CD4-positive, CD25-positive, alpha-beta regulatory T cell (primary cell): ENCODE measurements around the gene FBXL7. TPM values are rescaled to one million over a fixed set of nuclear protein-coding genes. Genes with fewer than 3 reads are reported as not detected.

Experiments
- ATAC-seq, 2 donors: fragments of 150-1000 bp; cut with Tn5 transposase; one replicate each; pipeline ENCODE4 v1.10.0; 2021; ENCODE audit warnings: low read depth in 2 of 2, moderate number of reproducible peaks in 2 of 2, moderate library complexity in 1 of 2
- DNase-seq, 3 donors: peaks; one replicate each; pipeline versions ENCODE4 v3.0.0 to v3.0.0-alpha.2; 2012 to 2022; ENCODE audit warnings: mixed read lengths in 1 of 3
- H3K27ac ChIP-seq: one replicate; pipeline ENCODE4 v1.7.0; 2013; ENCODE audit warnings: mild to moderate bottlenecking, low read length; ENCODE audit not compliant: insufficient read depth, poor library complexity, severe bottlenecking
- H3K27me3 ChIP-seq: one replicate; pipeline ENCODE4 v1.7.0; 2013; ENCODE audit warnings: low read length; ENCODE audit not compliant: control insufficient read depth, insufficient read depth
- H3K36me3 ChIP-seq: one replicate; pipeline ENCODE4 v1.7.0; 2013; ENCODE audit warnings: mild to moderate bottlenecking, low read length, moderate library complexity; ENCODE audit not compliant: control insufficient read depth, insufficient read depth
- H3K4me1 ChIP-seq: 2 replicates; pipeline ENCODE4 v1.7.0; 2013; ENCODE audit warnings: mild to moderate bottlenecking, low read length; ENCODE audit not compliant: insufficient read depth, control insufficient read depth, poor library complexity, severe bottlenecking
- H3K4me3 ChIP-seq: one replicate; pipeline ENCODE4 v1.7.0; 2013; ENCODE audit warnings: low read depth, mild to moderate bottlenecking, low read length, moderate library complexity
- H3K9me3 ChIP-seq, 2 experiments: 1 replicate in 1 of 2; 2 replicates in 1 of 2; pipeline ENCODE4 v1.7.0; 2013; ENCODE audit warnings: low read length in 2 of 2, mild to moderate bottlenecking in 1 of 2, moderate library complexity in 1 of 2; ENCODE audit not compliant: control insufficient read depth in 2 of 2
- H3K27ac Mint-ChIP-seq, 3 donors: one replicate each; pipeline ENCODE4 v1.8.0; 2020 to 2022; ENCODE audit warnings: mild to moderate bottlenecking in 3 of 3, mixed read lengths in 3 of 3, moderate library complexity in 2 of 3
- H3K27me3 Mint-ChIP-seq: one replicate; pipeline ENCODE4 v1.8.0; 2022; ENCODE audit warnings: mild to moderate bottlenecking, mixed read lengths
- H3K36me3 Mint-ChIP-seq: one replicate; pipeline ENCODE4 v1.8.0; 2020; ENCODE audit warnings: mixed read lengths
- H3K4me1 Mint-ChIP-seq, 4 donors: one replicate each; pipeline ENCODE4 v1.8.0; 2020 to 2022; ENCODE audit warnings: mixed read lengths in 4 of 4, mild to moderate bottlenecking in 1 of 4
- H3K4me3 Mint-ChIP-seq, 4 donors: one replicate each; pipeline ENCODE4 v1.8.0; 2020 to 2022; ENCODE audit warnings: mild to moderate bottlenecking in 4 of 4, mixed read lengths in 4 of 4, moderate library complexity in 3 of 4
- H3K9me3 Mint-ChIP-seq, 7 donors: one replicate each; pipeline ENCODE4 v1.8.0; 2020 to 2022; ENCODE audit warnings: mixed read lengths in 7 of 7, mild to moderate bottlenecking in 3 of 7, moderate library complexity in 2 of 7
- polyA plus RNA-seq, 4 donors: library from polyadenylated mRNA; unstranded; fragments of 300-500 nt; fragmentation: Illumina TruSeq; gene quantifications; one replicate each; pipeline ENCODE4 v1.2.3, GENCODE V29; 2021
- total RNA-seq: library from RNA; stranded (reverse); gene quantifications from one replicate; pipeline ENCODE4 v1.2.3, GENCODE V29; 2022

The FBXL7 gene
- total and polyA plus RNA-seq, 5 donors from 2014 or later, result not detected

DNA sequence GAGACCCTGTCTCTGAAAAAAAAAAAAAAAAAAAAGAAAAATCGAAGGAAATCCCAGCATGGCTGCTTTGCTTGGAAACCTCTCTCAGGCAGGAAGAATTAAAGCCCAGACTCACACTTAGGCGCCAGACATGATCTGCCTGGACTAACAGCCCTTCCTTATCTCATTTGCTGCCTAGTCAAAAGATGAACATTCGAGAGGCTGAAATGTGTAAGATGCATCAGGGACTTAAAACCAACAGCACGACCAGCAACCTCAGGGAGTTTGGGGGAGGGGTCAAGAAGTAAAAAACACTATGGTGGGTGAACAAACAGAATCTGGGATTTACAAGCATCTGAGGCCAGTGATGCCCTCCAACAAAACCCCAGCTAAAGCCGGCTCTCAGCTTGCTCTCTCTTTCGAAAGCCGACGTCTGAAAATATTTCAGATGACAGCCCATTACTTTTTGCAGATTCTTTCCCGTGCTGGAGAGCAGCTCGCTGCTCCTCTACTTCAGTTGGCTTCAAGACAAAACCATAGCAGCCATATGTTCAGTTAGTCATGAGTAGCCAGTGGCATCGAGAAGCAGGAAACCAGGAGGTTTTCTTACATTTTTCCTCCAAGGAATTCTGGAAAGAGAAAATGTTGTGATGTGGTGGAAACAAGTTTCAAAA lies 429.8 kb downstream of the FBXL7 start:
- no peak for ATAC-seq
- no peaks in the 10 kb centered on the region for H3K36me3 Mint-ChIP-seq
- peaks cover 2 to 12% (median 3%) of the 10 kb centered on the region in 7 donors for H3K9me3 Mint-ChIP-seq
- no peak overlapping the region for H3K4me3 Mint-ChIP-seq
- no peak overlapping the region for H3K27ac Mint-ChIP-seq
- Histone ChIP-seq H3K27me3 (no peaks in the 10 kb centered on the region), H3K36me3 (no peaks in the 10 kb centered on the region), H3K4me3 (no peak overlapping the region), H3K27ac (no peak overlapping the region), H3K4me1 (no peaks in the 10 kb centered on the region), H3K9me3 (no peaks in the 10 kb centered on the region)
- H3K4me1 Mint-ChIP-seq, result no peaks in the 10 kb centered on the region
- no peak for DNase-seq
- H3K27me3 Mint-ChIP-seq, result no peaks in the 10 kb centered on the region

DNA sequence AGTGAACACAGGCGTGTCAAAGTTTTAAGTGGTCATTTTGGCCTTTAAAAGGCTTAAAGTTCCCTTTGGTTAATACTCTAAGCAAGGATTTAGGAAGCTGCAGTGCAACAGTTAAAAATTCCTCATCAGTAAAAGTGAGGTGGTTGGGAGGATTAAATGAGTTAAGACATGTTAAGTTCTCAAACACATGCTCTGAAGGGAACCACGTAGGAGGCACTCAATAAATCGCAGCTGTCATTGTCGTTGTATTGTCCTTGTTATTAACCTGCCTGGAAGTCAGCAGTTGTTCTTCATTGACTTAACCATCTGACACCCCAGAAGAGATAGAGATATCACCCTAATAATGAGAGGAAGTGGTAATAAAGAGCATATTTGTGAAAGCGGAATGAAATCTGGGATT lies 432.1 kb downstream of the FBXL7 start:
- H3K36me3 ChIP-seq, result no peaks in the 10 kb centered on the region
- no peak overlapping the region for H3K4me3 ChIP-seq
- Mint-ChIP-seq H3K4me1 (no peaks in the 10 kb centered on the region), H3K9me3 (peaks cover 0 to 14% (median 3%) of the 10 kb centered on the region in 7 donors), H3K36me3 (no peaks in the 10 kb centered on the region), H3K4me3 (no peak overlapping the region), H3K27ac (no peak overlapping the region), H3K27me3 (no peaks in the 10 kb centered on the region)
- no peak overlapping the region for H3K27ac ChIP-seq
- H3K27me3 ChIP-seq, result no peaks in the 10 kb centered on the region
- ATAC-seq (no peak), DNase-seq (no peak)
- H3K9me3 ChIP-seq, result no peaks in the 10 kb centered on the region
- no peaks in the 10 kb centered on the region for H3K4me1 ChIP-seq

DNA sequence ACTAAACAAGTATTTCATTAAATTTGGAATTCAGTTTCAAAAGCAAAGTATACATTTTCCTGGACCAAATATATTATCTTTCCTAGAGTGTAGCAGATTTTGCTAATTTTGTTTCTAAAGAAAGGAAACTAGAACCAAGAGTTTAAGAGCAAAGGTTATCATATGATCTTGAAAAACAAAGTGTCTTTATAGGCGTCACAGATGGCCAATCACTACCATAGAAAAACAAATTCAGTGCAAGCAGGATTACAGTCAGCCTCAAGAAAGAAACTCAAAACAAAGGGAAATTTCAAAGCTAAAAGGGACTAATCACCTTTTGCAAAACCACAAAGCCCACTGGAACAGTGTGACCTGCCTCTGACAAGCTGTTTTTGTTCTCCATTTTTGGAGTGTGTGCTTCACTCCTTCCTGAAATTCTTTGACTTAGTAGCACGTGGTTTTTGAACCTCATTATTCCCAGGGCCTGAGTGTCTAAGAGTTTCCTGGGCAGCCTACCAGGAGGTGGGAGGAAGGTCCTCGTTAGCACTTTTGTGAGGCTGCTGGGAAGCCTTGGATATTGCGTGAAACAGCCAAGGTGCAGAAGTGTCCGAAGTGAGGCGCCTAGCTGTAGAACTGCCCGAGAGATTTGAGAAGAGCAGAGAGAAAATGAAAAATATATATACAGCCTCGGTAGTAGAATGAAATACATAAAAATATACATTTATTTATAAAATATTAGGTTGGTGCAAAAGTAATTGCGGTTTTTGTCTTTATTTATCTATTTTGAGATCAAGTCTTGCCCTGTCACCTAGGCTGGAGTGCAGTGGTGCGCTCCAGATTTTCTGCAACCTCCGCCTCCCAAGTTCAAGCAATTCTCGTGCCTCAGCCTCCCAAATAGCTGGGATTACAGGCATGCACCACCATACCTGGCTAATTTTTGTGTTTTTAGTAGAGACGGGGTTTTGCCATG lies 433.6 kb downstream of the FBXL7 start:
- Histone ChIP-seq H3K4me3 (no peak overlapping the region), H3K27ac (no peak overlapping the region), H3K4me1 (no peaks in the 10 kb centered on the region), H3K9me3 (no peaks in the 10 kb centered on the region), H3K27me3 (no peaks in the 10 kb centered on the region), H3K36me3 (no peaks in the 10 kb centered on the region)
- Mint-ChIP-seq H3K36me3 (no peaks in the 10 kb centered on the region), H3K9me3 (peaks cover 0 to 18% (median 8%) of the 10 kb centered on the region in 7 donors), H3K27me3 (no peaks in the 10 kb centered on the region), H3K27ac (no peak overlapping the region), H3K4me3 (no peak overlapping the region), H3K4me1 (no peaks in the 10 kb centered on the region)
- no peak for DNase-seq
- ATAC-seq, result no peak

DNA sequence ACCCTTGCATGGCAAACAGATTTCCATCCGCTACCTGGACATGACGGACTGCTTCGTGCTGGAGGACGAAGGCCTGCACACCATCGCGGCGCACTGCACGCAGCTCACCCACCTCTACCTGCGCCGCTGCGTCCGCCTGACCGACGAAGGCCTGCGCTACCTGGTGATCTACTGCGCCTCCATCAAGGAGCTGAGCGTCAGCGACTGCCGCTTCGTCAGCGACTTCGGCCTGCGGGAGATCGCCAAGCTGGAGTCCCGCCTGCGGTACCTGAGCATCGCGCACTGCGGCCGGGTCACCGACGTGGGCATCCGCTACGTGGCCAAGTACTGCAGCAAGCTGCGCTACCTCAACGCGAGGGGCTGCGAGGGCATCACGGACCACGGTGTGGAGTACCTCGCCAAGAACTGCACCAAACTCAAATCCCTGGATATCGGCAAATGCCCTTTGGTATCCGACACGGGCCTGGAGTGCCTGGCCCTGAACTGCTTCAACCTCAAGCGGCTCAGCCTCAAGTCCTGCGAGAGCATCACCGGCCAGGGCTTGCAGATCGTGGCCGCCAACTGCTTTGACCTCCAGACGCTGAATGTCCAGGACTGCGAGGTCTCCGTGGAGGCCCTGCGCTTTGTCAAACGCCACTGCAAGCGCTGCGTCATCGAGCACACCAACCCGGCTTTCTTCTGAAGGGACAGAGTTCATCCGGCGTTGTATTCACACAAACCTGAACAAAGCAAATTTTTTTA lies 436.7 kb downstream of the FBXL7 start:
- Histone ChIP-seq H3K9me3 (no peaks in the 10 kb centered on the region), H3K27me3 (no peaks in the 10 kb centered on the region), H3K4me1 (no peaks in the 10 kb centered on the region), H3K27ac (no peak overlapping the region), H3K36me3 (no peaks in the 10 kb centered on the region), H3K4me3 (no peak overlapping the region)
- Mint-ChIP-seq H3K9me3 (peaks cover 0 to 18% (median 6%) of the 10 kb centered on the region in 7 donors), H3K27me3 (no peaks in the 10 kb centered on the region), H3K4me3 (no peak overlapping the region), H3K27ac (no peak overlapping the region), H3K36me3 (no peaks in the 10 kb centered on the region), H3K4me1 (no peaks in the 10 kb centered on the region)
- no peak for ATAC-seq
- no peak for DNase-seq

DNA sequence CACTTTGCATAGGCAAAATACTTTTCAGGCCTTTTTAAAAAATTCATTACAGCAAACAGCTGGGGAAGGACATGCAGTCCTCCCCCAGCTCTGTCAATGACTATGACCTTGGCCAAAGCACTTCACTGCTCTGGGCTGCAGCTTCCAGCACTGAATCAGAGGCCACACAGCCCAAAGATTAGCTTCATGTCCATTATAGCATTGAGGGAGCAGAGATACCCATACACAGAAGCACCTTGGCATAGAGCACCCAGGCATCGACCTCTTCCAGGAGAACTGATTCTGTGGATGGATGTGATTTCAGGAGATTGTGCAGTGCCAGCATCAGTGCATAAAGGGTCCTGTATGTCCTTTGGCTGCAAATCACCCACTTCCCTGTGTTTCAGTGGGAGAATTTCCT lies 437.7 kb downstream of the FBXL7 start:
- no peaks in the 10 kb centered on the region for H3K4me1 Mint-ChIP-seq
- H3K27me3 Mint-ChIP-seq, result no peaks in the 10 kb centered on the region
- no peak for ATAC-seq
- peaks cover 0 to 12% (median 5%) of the 10 kb centered on the region in 7 donors for H3K9me3 Mint-ChIP-seq
- DNase-seq, result no peak
- H3K27ac ChIP-seq, result no peak overlapping the region
- H3K27me3 ChIP-seq, result no peaks in the 10 kb centered on the region
- H3K27ac Mint-ChIP-seq, result no peak overlapping the region
- H3K4me3 ChIP-seq, result no peak overlapping the region
- no peak overlapping the region for H3K4me3 Mint-ChIP-seq
- no peaks in the 10 kb centered on the region for H3K4me1 ChIP-seq
- H3K36me3 ChIP-seq, result no peaks in the 10 kb centered on the region
- H3K36me3 Mint-ChIP-seq, result no peaks in the 10 kb centered on the region
- H3K9me3 ChIP-seq, result no peaks in the 10 kb centered on the region

DNA sequence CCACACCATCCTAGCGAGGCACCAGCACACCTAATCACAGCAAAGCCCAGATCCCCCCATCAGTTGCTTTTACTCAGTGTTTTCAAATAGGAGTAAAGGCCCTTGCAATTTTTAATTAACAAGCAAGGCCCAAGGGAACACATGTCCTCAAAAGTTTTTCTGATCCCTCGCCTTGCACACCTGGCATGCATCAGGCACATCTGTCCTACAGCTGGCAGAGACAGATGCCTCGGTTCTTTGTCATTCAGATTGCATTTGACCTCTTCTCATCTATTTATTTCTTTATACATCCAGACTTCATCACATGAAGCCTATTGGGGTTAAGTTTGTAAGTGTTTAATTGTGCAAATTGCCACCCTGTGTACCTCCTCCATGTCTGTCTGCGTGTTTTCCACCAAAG lies 438.2 kb downstream of the FBXL7 start:
- Histone ChIP-seq H3K9me3 (no peaks in the 10 kb centered on the region), H3K36me3 (no peaks in the 10 kb centered on the region), H3K4me1 (no peaks in the 10 kb centered on the region), H3K27ac (no peak overlapping the region), H3K27me3 (no peaks in the 10 kb centered on the region), H3K4me3 (no peak overlapping the region)
- Mint-ChIP-seq H3K9me3 (peaks cover 0 to 12% (median 5%) of the 10 kb centered on the region in 7 donors), H3K4me3 (no peak overlapping the region), H3K36me3 (no peaks in the 10 kb centered on the region), H3K4me1 (no peaks in the 10 kb centered on the region), H3K27ac (no peak overlapping the region), H3K27me3 (no peaks in the 10 kb centered on the region)
- DNase-seq (no peak), ATAC-seq (no peak)

DNA sequence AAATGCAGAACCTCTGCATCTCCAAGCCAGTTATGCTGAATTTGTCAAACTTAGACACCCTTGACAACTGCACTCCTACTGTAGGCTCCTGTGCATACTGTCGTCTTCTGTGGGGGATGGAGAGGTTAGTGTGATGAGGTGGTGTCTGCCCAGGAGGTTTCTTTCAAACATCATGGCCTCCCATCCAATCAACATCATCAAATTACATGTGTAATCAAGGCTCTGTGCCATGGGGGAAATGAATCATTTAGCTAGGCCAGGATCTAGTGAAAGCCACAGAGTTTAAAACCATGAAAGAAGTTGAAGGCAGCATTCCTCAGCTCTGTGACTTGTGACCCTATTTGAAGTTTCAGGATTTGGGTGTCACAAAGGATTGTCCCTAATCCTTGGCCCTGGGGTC lies 439.0 kb downstream of the FBXL7 start:
- H3K36me3 ChIP-seq, result no peaks in the 10 kb centered on the region
- no peak overlapping the region for H3K4me3 ChIP-seq
- Mint-ChIP-seq H3K4me1 (no peaks in the 10 kb centered on the region), H3K27ac (no peak overlapping the region), H3K9me3 (peaks cover 0 to 9% (median 5%) of the 10 kb centered on the region in 7 donors), H3K36me3 (no peaks in the 10 kb centered on the region), H3K4me3 (no peak overlapping the region), H3K27me3 (no peaks in the 10 kb centered on the region)
- H3K9me3 ChIP-seq, result peaks cover 0 to 1% of the 10 kb centered on the region in 2 experiments
- H3K4me1 ChIP-seq, result no peaks in the 10 kb centered on the region
- no peaks in the 10 kb centered on the region for H3K27me3 ChIP-seq
- no peak for DNase-seq
- no peak for ATAC-seq
- H3K27ac ChIP-seq, result no peak overlapping the region
